ENCODE data around the gene BTBD2. TPM values are rescaled to one million over a fixed set of nuclear protein-coding genes. Genes with fewer than 3 reads are reported as not detected.
A peak's percentile ranks its signal among the peaks of the same experiment; 100 is the strongest.

BTBD2 gene
- polyA plus RNA-seq, 3 donors = 2.8 to 36.0 (median 3.3) TPM

DNA sequence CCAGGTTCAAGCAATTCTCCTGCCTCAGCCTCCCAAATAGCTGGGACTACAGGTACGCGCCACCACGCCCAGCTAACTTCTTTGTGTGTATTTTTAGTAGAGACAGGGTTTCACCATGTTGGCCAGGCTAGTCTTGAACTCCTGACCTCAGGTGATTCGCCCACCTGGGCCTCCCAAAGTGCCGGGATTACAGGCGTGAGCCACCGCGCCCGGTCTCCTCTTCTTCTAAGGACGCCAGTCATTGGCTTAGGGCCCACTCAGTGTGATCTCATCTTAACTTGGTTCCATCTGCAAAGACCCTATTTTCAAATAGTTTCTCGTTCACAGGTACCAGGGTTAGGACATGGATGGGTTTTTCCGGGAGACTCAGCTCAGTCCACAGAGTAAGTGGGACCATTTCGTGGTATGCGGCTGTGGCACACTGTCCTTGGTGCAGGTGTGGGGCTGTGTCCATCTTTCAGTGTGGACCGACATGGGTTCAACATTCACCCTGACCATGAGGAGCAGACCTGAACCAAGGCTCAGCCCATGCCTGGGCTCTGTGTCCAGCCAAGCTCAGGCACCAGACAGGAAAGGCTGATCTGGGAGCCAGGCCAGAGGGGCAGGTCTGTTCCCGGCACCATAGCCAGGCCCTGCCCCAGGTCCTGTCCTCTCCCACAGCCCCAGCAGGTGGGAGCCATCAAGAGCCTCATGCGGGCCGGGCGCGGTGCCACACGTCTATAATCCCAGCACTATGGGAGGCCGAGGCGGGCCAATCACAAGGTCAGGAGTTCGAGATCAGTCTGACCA is 38.3 kb upstream of the BTBD2 start:
- no peak for DNase-seq
- Mint-ChIP-seq H3K4me3 (no peak overlapping the region), H3K27ac (no peak overlapping the region), H3K9me3 (no peaks in the 10 kb centered on the region), H3K36me3 (peaks cover 0 to 1% of the 10 kb centered on the region in 2 donors), H3K27me3 (ENCODE audit: low read depth in 3 of 3) (peaks cover 0 to 3% (median 2%) of the 10 kb centered on the region in 3 donors), H3K4me1 (peaks cover 30% of the 10 kb centered on the region)
- Histone ChIP-seq H3K4me3 (replicated peaks in 1 of 3; ENCODE audit: low read depth in 2 of 3, low read length in 3 of 3) (no peak overlapping the region), H4K20me1 (ENCODE audit: insufficient read depth, low read length) (peaks cover 20% of the 10 kb centered on the region), H3K4me2 (replicated peaks; ENCODE audit: extremely low read depth, low read length, poor library complexity, severe bottlenecking) (no peak overlapping the region), H2AFZ (ENCODE audit: insufficient read depth, low read depth, low read length, poor library complexity, severe bottlenecking) (no peak overlapping the region), H3K9ac (ENCODE audit: insufficient read depth, low read length, poor library complexity, severe bottlenecking) (no peak overlapping the region), H3K36me3 (replicated peaks in 1 of 2; ENCODE audit: control insufficient read depth in 1 of 2, insufficient read depth in 2 of 2, low read length in 2 of 2) (peaks cover 0 to 4% of the 10 kb centered on the region in 2 donors), H3K79me2 (ENCODE audit: insufficient read depth, low read length) (peaks cover 22% of the 10 kb centered on the region), H3K4me1 (ENCODE audit: control insufficient read depth in 1 of 2, insufficient read depth in 2 of 2, low read length in 2 of 2) (peaks cover 37 to 45% of the 10 kb centered on the region in 2 donors), H3K9me3 (replicated peaks in 1 of 2; ENCODE audit: control insufficient read depth in 1 of 2, insufficient read depth in 1 of 2, low read length in 2 of 2) (no peaks in the 10 kb centered on the region), H3K27me3 (ENCODE audit: control insufficient read depth in 2 of 2, insufficient read depth in 2 of 2, low read length in 2 of 2) (no peaks in the 10 kb centered on the region), H3K27ac (ENCODE audit: low read depth in 1 of 2, low read length in 2 of 2) (no peak overlapping the region)
- 93% methylated on average over 12 of the region's 24 CpGs for WGBS (ENCODE audit: insufficient coverage)
- TF ChIP-seq, protein P1, sequence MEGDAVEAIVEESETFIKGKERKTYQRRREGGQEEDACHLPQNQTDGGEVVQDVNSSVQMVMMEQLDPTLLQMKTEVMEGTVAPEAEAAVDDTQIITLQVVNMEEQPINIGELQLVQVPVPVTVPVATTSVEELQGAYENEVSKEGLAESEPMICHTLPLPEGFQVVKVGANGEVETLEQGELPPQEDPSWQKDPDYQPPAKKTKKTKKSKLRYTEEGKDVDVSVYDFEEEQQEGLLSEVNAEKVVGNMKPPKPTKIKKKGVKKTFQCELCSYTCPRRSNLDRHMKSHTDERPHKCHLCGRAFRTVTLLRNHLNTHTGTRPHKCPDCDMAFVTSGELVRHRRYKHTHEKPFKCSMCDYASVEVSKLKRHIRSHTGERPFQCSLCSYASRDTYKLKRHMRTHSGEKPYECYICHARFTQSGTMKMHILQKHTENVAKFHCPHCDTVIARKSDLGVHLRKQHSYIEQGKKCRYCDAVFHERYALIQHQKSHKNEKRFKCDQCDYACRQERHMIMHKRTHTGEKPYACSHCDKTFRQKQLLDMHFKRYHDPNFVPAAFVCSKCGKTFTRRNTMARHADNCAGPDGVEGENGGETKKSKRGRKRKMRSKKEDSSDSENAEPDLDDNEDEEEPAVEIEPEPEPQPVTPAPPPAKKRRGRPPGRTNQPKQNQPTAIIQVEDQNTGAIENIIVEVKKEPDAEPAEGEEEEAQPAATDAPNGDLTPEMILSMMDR (IDR thresholded peaks at IDR 0.05) = no peak
- intact Hi-C loops (cut with micrococcal nuclease) = no loop called here

DNA sequence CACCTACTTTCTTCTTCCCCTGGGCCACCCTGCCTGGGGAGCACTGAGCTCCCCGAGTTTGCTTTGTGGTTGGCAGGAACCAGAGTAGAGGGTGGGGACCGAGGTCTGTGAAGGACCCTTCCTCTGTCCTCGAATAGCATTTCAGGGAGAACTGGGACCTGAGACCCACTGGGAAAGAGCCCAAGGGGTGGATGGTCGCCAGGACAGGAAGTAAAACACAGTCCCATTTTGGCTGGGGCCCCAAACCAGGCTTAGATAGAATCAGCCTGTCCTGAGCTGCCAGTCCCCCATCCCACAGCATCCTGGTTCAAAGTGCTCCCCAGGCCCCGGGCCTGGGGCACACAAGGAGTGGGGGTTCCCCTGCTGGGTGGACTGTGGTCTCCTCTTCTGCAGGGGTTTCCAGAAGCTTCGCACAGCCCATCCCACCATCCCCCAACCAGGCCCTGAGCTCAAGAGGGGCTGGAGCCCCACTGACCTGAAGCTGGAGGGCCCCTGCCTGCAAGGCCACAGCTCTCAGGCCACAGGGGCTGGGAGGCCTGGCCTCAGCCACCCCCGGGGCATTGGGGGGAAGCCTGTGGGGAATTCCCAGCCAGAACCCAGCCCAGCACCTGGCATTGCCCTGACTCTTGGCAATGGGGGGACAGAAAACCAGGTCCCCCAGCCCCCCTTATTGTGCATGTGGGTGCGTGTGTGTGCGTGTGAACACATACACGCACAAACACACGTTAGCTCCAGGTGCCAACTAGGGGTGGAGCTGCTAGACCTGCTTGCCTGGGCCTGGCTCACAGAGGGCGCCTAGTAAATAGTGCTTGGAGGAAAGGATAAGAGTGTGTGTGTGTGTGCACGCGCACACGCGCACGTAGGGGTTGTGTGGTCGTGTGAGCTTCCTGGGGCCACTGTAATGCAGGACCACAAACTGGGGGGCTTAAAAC is 36.5 kb upstream of the BTBD2 start:
- WGBS (ENCODE audit: insufficient coverage) = 37% methylated on average over 14 of the region's 18 CpGs
- H3K4me1 ChIP-seq (ENCODE audit: control insufficient read depth in 1 of 2, insufficient read depth in 2 of 2, low read length in 2 of 2) = peaks cover 44 to 56% of the 10 kb centered on the region in 2 donors
- Mint-ChIP-seq H3K4me3 (peak overlapping the region; percentile 51 to 63), H3K9me3 (no peaks in the 10 kb centered on the region), H3K27me3 (ENCODE audit: low read depth in 3 of 3) (peaks cover 0 to 3% (median 2%) of the 10 kb centered on the region in 3 donors), H3K27ac (peak overlapping the region; percentile 50 to 94 (median 88)), H3K36me3 (peaks cover 1 to 7% of the 10 kb centered on the region in 2 donors), H3K4me1 (peaks cover 42% of the 10 kb centered on the region)
- H3K9me3 ChIP-seq (replicated peaks in 1 of 2; ENCODE audit: control insufficient read depth in 1 of 2, insufficient read depth in 1 of 2, low read length in 2 of 2) = no peaks in the 10 kb centered on the region
- intact Hi-C loops (cut with micrococcal nuclease) = loop anchor here in 1 of 2 donors (2.0 kb wide), 2 partner anchors 17 to 43 kb away; no protein-coding TSS in a partner anchor
- H4K20me1 ChIP-seq (ENCODE audit: insufficient read depth, low read length) = peaks cover 38% of the 10 kb centered on the region
- peaks cover 39% of the 10 kb centered on the region for H3K79me2 ChIP-seq (ENCODE audit: insufficient read depth, low read length)
- TF ChIP-seq, protein P1 (IDR thresholded peaks at IDR 0.05) = no peak
- DNase-seq = no peak
- H3K9ac ChIP-seq (ENCODE audit: insufficient read depth, low read length, poor library complexity, severe bottlenecking) = peak overlapping the region; percentile 41
- H3K4me3 ChIP-seq (replicated peaks in 1 of 3; ENCODE audit: low read depth in 2 of 3, low read length in 3 of 3) = peak overlapping the region in 2 of 3 experiments; percentile 5 to 97
- H3K4me2 ChIP-seq (replicated peaks; ENCODE audit: extremely low read depth, low read length, poor library complexity, severe bottlenecking) = peak overlapping the region; percentile 88
- peak overlapping the region; percentile 36 to 77 for H3K27ac ChIP-seq (ENCODE audit: low read depth in 1 of 2, low read length in 2 of 2)
- peak overlapping the region; percentile 85 for H2AFZ ChIP-seq (ENCODE audit: insufficient read depth, low read depth, low read length, poor library complexity, severe bottlenecking)
- no peaks in the 10 kb centered on the region for H3K27me3 ChIP-seq (ENCODE audit: control insufficient read depth in 2 of 2, insufficient read depth in 2 of 2, low read length in 2 of 2)
- peaks cover 13 to 18% of the 10 kb centered on the region in 2 donors for H3K36me3 ChIP-seq (replicated peaks in 1 of 2; ENCODE audit: control insufficient read depth in 1 of 2, insufficient read depth in 2 of 2, low read length in 2 of 2)
